Middle frontal gyrus (tissue), 1 donor: ENCODE measurements around the gene SSPN.

Experiments
- DNase-seq: peaks from one replicate; pipeline ENCODE4 v3.0.0-alpha.2; 2015; ENCODE audit warnings: low spot score; ENCODE audit errors: extremely low spot score

SSPN gene

GRCh38 chr12:26264215-26264838 is 69.0 kb downstream of the SSPN start:
- DNase-seq = no peak

DNA sequence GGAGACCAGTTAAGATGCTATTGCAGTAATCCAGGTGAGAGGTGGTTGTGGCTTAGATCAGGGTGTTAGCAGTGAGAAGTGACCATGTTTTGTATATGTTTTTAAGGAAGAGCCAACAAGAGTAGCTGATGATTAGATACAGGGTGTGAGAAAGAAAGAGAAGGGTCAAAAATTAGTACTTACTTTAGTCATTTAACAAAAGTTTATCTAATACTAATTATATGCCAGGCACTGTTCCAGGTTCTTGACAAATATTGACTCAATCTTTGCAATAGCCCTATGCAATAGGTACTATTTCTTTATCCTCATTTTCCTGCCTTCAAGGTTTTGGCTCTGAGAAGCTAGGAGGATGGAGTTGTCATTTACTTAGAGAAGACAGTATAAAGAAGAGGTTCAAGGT is 70.2 kb downstream of the SSPN start:
- DNase-seq = no peak

GRCh38 chr12:26266881-26267280 is 71.5 kb downstream of the SSPN start:
- no peak for DNase-seq

DNA sequence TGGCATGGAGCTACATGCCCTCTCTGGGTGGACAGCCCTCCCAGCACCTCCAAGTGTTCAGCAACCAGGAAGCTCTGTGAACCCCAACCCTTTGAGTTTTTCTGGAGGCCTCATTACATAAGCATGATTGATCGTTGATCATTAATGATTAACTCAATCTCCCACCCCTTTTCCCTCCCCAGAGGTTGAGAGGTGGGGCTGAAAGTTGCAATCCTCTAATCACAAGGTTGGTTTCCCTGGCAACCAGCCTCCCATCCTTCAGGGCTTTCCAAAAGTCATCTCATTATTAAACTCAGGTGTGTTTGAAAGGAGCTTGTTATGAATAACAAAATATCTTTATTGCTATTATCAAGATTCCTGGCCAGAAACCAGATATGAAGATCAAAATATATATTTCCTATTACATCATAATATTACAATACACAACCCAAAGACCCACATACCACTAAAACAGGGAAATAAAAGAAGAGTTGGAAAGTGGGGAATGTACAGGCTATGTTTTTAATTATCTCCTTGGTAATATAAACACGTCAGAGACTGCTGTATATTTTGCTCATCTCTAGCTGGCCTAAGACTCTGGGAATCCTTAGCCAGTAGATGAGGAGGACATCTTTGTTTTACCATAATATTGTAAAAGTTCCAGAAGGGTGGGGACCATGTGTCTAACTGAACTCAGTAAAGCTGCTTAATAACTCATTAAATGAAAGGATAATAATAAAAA is 73.6 kb downstream of the SSPN start:
- DNase-seq = no peak

DNA sequence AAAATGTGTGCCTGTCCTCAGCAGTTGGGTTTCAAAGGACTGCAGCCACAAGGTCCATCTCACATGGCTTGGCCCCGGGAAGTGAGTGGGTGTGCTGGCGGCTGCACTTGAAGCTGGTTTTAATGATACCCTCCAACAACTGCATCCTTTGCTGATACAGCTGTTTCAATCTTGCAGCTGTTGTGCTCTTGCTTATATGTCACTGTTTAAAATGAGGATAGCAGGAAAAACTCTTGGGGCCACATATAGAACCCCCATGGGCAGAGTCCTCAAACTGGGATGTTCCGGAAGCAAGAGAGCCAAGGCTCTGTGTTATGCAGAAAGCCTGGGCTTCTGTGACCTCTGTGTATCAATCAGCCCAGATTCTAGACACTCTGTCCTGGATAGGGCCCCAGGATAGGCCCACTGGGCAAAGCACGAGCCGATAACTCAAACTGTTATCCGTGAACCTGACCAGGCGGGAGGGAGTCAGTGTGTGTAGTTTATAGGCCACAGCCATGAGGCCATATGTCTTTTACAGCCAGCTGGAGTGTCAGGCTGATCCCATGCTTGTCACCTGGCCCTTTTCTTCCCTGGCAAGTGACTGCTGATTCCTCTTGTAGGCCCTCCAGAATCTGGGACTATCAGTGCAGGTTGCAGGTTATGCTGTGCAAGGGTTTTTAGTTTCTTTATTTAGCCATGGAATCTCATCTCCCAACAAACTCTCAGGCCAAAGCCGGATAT is 74.3 kb downstream of the SSPN start:
- no peak for DNase-seq

- DNase-seq = no peak
Measured at GRCh38 chr12:26271024-26271423, 75.7 kb downstream of the SSPN start.

- DNase-seq = peak; percentile 25
Measured at GRCh38 chr12:26271889-26272492, 76.6 kb downstream of the SSPN start.

DNA sequence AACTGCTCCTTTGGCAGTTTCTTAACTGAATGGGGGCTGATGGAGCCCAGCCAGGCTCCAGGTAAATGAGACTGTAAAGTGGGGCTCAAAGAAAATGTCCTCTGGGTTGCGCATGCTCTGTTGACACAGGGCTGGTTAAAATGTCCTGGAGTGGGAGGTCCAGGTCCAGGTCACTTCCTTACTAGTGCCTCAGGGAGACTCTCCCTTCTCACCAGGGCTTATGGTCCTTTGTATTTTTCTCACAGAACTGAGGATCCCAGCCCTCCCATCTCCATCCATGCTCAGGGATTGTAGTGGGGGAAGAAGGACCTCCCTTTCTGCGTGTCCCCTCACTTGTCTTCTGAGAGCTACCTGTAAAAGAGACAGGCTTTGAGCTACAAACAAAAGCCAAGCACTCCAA is 77.5 kb downstream of the SSPN start:
- DNase-seq = no peak

DNA sequence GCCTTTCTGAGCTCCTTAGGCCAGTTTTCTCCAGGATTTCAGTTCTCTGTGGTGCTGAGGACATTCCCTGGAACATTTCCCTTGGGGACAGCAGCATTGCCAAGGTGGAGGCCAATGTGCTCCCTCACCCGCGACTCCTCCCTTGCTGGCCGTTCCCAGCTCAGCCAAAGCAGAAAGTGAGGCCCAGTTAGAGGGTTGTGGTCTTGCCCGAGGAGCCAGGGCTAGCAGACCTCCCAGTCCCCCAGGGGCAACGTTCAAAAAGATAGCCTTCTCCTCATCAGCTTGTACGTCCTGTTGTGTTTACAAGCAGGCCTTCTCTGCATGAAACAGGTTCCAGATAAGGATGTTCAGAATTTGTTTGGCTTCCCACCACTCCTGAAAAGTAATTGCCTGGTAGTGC is 78.4 kb downstream of the SSPN start:
- DNase-seq = no peak

- peak; percentile 68 for DNase-seq
Measured at GRCh38 chr12:26274441-26275312, 79.3 kb downstream of the SSPN start.

- no peak for DNase-seq
Measured at GRCh38 chr12:26275313-26276131, 80.1 kb downstream of the SSPN start.

- no peak for DNase-seq
Measured at GRCh38 chr12:26276709-26277108, 81.3 kb downstream of the SSPN start.

- DNase-seq = no peak
Measured at GRCh38 chr12:26277506-26278246, 82.3 kb downstream of the SSPN start.

DNA sequence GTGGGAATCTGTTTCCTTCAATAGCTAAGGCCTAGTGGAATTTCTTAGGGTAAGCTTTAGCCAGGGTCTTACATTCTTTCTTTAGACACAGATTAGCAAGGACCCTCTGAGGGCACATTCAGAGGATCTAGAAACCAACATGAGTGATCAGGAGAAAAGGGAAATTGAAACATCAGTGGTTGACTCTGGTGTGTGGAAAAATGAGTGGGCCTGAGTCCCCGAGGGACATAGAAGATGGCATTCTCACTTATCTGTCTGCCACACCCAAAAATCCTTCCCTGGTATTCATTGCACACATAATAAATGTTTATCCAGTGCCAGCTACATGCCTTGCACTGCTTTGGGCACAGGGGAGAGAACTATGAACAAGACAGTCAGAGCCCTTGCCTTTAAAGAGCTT is 82.9 kb downstream of the SSPN start:
- no peak for DNase-seq

DNA sequence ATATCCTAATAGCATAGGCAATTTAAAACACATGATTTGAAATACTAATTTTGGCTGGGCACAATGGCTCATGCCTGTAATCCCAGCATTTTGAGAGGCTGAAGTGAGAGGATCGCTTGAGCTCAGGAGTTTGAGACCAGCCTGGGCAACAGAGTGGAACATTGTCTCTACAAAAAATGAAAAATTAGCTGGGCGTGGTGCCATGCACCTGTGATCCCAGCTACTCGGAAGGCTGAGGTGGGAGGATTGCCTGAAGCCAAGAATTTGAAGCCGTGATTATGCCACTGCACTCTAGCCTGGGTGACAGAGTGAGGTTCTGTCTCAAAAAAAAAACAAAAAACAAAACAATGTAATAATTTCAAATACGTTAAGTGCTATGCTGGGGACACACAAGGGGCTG is 83.3 kb downstream of the SSPN start:
- DNase-seq = no peak

DNA sequence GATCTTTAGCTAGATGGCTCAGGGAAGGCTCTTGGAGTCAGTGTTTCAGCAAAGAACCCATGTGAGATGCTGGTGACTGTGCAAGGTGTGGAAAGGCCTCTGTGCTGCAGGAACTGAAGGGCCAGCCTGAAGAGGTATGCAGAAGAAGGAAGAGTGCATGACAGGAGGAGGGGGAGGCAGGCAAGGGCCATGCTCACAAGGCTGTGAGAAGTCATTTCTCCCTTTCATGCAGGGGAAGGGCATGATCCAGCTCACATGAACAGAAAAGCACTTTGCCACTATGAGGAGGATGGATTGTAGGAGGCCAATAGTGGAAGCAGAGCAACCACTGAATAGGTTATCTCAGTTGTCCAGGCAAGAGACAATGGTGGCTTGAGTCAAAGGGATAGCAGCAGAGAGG is 83.7 kb downstream of the SSPN start:
- DNase-seq = no peak

GRCh38 chr12:26279908-26280307 is 84.5 kb downstream of the SSPN start:
- DNase-seq = no peak

DNA sequence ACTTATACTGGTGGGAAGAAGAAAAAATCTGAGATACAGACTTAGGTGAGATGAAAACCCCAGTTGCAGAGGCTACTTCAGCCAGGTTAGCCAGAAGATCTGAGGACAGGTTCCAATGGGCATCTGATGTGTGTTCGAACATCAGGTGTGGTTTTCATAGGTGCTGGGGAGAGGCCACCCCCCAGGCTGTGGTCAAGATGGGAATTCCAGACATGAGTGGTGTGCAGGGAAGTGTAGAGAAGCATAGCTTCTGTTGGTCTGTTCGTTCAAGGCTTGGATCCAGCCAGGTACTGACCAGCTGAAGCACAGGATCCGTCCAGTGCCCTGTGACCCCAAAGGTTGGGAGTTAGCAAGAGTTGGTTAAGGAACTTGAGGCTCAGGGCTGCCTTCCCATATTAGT is 85.5 kb downstream of the SSPN start:
- no peak for DNase-seq

- no peak for DNase-seq
Measured at GRCh38 chr12:26281320-26281719, 85.9 kb downstream of the SSPN start.
